Measurements from ENCODE around the gene SCAMP4. TPM values are rescaled to one million over a fixed set of nuclear protein-coding genes. Genes with fewer than 3 reads are reported as not detected.

The SCAMP4 gene
- total and polyA plus RNA-seq, 7 donors: 14.4 to 55.4 (median 26.0) TPM

- Histone ChIP-seq H3K27ac (peak overlapping the region in 2 of 4 donors; percentile 14 to 30), H3K36me3 (no peaks in the 10 kb centered on the region), H3K27me3 (no peaks in the 10 kb centered on the region), H3K4me1 (peaks cover 0 to 26% (median 13%) of the 10 kb centered on the region in 4 donors), H3K9me3 (no peaks in the 10 kb centered on the region), H3K4me3 (no peak overlapping the region)
- no peak for TF ChIP-seq CTCF (IDR thresholded peaks at IDR 0.05)
- TF ChIP-seq EP300 (IDR thresholded peaks at IDR 0.05): no peak
- no peak for TF ChIP-seq POLR2AphosphoS5 (IDR thresholded peaks at IDR 0.05)
- no peak for TF ChIP-seq POLR2A (IDR thresholded peaks at IDR 0.05)
- no peak for DNase-seq
- 70 to 85% methylated on average over 6 of the region's 6 CpGs for WGBS, 2 donors
- intact Hi-C loops (cut with DNase I): no loop called here
These were observed 2.3 kb upstream of the SCAMP4 start for GRCh38 chr19:1902923-1903322.

DNA sequence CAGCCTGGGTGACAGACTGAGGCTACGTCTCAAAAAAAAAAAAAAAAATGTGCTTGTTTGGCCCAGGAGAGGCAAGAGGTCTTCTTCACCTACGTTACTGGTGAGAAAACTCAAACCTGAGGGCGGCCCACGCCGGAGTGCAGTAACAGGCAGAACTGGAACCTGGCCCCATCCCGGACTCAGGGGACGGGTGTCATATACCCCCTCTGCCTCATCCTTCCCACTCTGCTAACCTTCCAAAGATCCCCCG lies 414 bp upstream of the SCAMP4 start:
- Histone ChIP-seq H3K4me3 (peak overlapping the region in 3 of 4 donors; percentile 59 to 76 (median 70)), H3K27ac (peak overlapping the region; percentile 67 to 89 (median 86)), H3K36me3 (no peaks in the 10 kb centered on the region), H3K27me3 (no peaks in the 10 kb centered on the region), H3K9me3 (no peaks in the 10 kb centered on the region), H3K4me1 (peaks cover 0 to 31% (median 21%) of the 10 kb centered on the region in 4 donors)
- 38 to 41% methylated on average over 8 of the region's 8 CpGs for WGBS, 2 donors
- TF ChIP-seq POLR2A (IDR thresholded peaks at IDR 0.05) (no peak), POLR2AphosphoS5 (IDR thresholded peaks at IDR 0.05) (no peak), CTCF (IDR thresholded peaks at IDR 0.05) (no peak), EP300 (IDR thresholded peaks at IDR 0.05) (no peak)
- intact Hi-C loops (cut with DNase I): no loop called here
- no peak for DNase-seq

DNA sequence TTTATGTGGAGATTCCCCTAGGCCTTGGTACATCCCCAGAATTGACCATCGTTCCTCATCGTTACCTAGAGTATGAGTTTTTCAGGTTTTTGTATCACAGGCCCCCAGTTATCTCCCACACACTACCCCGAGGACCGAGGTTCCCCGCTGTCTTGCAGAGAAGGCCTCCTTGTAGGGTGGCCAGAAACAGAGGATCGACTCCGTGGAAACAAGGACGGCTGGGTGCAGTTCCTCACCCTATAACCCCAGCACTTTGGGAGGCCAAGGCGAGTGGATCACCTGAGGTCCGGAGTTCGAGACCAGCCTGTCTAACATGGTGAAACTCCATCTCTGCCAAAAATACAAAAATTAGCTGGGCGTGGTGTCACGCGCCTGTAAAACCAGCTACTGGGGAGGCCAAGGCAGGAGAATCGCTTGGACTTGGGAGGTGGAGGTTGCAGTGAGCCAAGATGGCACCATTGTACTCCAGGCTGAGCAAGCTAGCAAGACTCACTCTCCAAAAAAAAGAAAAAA lies 720 bp downstream of the SCAMP4 start:
- intact Hi-C loops (cut with DNase I): no loop called here
- Histone ChIP-seq H3K27me3 (no peaks in the 10 kb centered on the region), H3K27ac (peak overlapping the region; percentile 84 to 89 (median 86)), H3K36me3 (no peaks in the 10 kb centered on the region), H3K4me3 (peak overlapping the region; percentile 59 to 76 (median 72)), H3K4me1 (peaks cover 0 to 31% (median 23%) of the 10 kb centered on the region in 4 donors), H3K9me3 (no peaks in the 10 kb centered on the region)
- no peak for DNase-seq
- no peak for TF ChIP-seq POLR2A (IDR thresholded peaks at IDR 0.05)
- TF ChIP-seq POLR2AphosphoS5 (IDR thresholded peaks at IDR 0.05): no peak
- TF ChIP-seq CTCF (IDR thresholded peaks at IDR 0.05): no peak
- TF ChIP-seq EP300 (IDR thresholded peaks at IDR 0.05): no peak
- 68 to 76% methylated on average over 15 of the region's 15 CpGs for WGBS, 2 donors

DNA sequence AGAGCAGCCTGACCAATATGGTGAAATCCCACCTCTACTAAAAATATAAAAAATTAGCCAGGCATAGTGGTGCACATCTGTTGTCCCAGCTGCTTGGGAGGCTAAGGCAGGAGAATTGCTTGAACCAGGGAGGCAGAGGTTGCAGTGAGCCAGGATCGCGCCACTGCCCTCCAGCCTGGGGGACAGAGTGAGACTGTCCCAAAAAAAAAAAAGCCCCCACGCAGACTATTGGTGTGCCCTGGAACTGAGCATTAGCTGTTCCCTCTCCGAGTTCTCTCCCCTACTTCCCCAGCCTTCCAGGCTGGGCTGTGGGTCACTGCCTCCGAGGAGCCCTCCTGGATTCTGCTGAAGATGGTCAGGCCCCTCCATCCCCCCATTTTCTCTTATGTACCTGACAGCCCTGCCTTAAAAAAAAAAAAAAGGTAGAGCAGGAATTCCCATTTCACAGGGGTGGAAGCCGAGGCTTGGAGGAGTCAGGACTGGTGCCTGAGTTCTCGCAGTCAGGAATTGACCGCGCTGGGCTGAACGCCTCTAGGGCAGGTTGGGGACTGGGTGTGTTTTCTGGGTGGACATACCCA lies 1.9 kb downstream of the SCAMP4 start:
- Histone ChIP-seq H3K36me3 (peaks cover 0 to 5% (median under 1%) of the 10 kb centered on the region in 4 donors), H3K27ac (peak overlapping the region in 2 of 4 donors; percentile 1 to 43), H3K4me1 (peaks cover 0 to 31% (median 23%) of the 10 kb centered on the region in 4 donors), H3K4me3 (no peak overlapping the region), H3K9me3 (no peaks in the 10 kb centered on the region), H3K27me3 (no peaks in the 10 kb centered on the region)
- TF ChIP-seq CTCF (IDR thresholded peaks at IDR 0.05) (no peak), POLR2AphosphoS5 (IDR thresholded peaks at IDR 0.05) (no peak), POLR2A (IDR thresholded peaks at IDR 0.05) (no peak), EP300 (IDR thresholded peaks at IDR 0.05) (no peak)
- intact Hi-C loops (cut with DNase I): no loop called here
- WGBS, 2 donors: 54 to 86% methylated on average over 10 of the region's 10 CpGs
- no peak for DNase-seq

All from sigmoid colon (tissue), 7 donors.